ENCODE results near the gene CLCN3. TPM values are rescaled to one million over a fixed set of nuclear protein-coding genes. Genes with fewer than 3 reads are reported as not detected.

The CLCN3 gene
- total RNA-seq, 1 donor from 2014 or later = 54.1 TPM

- Histone ChIP-seq H3K27ac (replicated peaks) (peak overlapping the region; percentile 98), H3K4me1 (peaks cover 38% of the 10 kb centered on the region), H3K4me3 (peak overlapping the region; percentile 90), H3K36me3 (no peaks in the 10 kb centered on the region), H3K9me3 (replicated peaks) (no peaks in the 10 kb centered on the region), H3K27me3 (ENCODE audit: low read depth) (no peaks in the 10 kb centered on the region)
- TF ChIP-seq, protein P1, sequence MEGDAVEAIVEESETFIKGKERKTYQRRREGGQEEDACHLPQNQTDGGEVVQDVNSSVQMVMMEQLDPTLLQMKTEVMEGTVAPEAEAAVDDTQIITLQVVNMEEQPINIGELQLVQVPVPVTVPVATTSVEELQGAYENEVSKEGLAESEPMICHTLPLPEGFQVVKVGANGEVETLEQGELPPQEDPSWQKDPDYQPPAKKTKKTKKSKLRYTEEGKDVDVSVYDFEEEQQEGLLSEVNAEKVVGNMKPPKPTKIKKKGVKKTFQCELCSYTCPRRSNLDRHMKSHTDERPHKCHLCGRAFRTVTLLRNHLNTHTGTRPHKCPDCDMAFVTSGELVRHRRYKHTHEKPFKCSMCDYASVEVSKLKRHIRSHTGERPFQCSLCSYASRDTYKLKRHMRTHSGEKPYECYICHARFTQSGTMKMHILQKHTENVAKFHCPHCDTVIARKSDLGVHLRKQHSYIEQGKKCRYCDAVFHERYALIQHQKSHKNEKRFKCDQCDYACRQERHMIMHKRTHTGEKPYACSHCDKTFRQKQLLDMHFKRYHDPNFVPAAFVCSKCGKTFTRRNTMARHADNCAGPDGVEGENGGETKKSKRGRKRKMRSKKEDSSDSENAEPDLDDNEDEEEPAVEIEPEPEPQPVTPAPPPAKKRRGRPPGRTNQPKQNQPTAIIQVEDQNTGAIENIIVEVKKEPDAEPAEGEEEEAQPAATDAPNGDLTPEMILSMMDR (IDR thresholded peaks at IDR 0.05; ENCODE audit: borderline replicate concordance) = peak; percentile 76
- peak; percentile 60 for DNase-seq
- intact Hi-C loops (cut with micrococcal nuclease) = loop anchor here (10.0 kb wide), 1 partner anchor 412 kb away; the partner anchor contains the start of gene MFAP3L
Observed at GRCh38 chr4:169612871-169613859, 7.2 kb upstream of the CLCN3 start.

DNA sequence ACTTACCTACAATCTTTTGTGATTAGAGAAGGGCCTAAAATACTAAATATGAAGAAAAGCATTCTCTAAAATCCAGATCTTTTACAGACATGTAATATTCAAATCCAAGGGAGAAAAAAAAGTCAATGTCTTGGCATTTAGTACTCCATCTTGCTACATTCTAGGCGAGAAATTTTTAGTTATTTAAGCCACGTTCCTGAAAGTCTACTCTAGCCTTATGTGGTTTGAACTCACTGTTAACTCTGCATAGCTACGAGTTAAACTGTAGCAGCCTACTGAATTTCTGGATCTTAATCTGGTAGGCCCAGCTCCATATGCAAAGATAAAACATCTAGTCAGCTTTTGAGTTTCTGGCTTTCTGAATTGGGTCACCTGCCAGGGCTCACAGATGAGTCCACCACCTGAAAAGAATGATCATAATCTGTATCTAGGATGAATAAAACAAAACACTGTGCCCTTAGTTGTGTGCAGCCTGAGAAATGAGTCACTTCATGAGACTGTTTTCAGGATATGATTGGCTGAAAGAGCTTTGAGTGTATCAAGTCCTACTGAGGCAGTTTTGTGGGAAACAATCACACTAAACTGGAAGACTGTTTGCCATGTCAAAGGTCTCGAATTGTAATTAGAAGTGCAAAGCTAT, 4.8 kb upstream of the CLCN3 start:
- Histone ChIP-seq H3K27me3 (ENCODE audit: low read depth) (no peaks in the 10 kb centered on the region), H3K9me3 (replicated peaks) (no peaks in the 10 kb centered on the region), H3K36me3 (no peaks in the 10 kb centered on the region), H3K4me1 (peaks cover 43% of the 10 kb centered on the region), H3K27ac (replicated peaks) (no peak overlapping the region), H3K4me3 (no peak overlapping the region)
- intact Hi-C loops (cut with micrococcal nuclease) = loop anchor here (10.0 kb wide), 1 partner anchor 409 kb away; the partner anchor contains the start of gene MFAP3L
- DNase-seq = no peak
- TF ChIP-seq, protein P1 (IDR thresholded peaks at IDR 0.05; ENCODE audit: borderline replicate concordance) = no peak

GRCh38 chr4:169616846-169617245, 3.5 kb upstream of the CLCN3 start:
- Histone ChIP-seq H3K9me3 (replicated peaks) (no peaks in the 10 kb centered on the region), H3K36me3 (no peaks in the 10 kb centered on the region), H3K4me1 (peaks cover 43% of the 10 kb centered on the region), H3K27me3 (ENCODE audit: low read depth) (no peaks in the 10 kb centered on the region), H3K4me3 (no peak overlapping the region), H3K27ac (replicated peaks) (no peak overlapping the region)
- DNase-seq = no peak
- TF ChIP-seq, protein P1 (IDR thresholded peaks at IDR 0.05; ENCODE audit: borderline replicate concordance) = no peak
- intact Hi-C loops (cut with micrococcal nuclease) = loop anchor here (10.0 kb wide), 1 partner anchor 408 kb away; the partner anchor contains the start of gene MFAP3L

GRCh38 chr4:169617306-169617705, 3.1 kb upstream of the CLCN3 start:
- H3K4me1 ChIP-seq = peaks cover 43% of the 10 kb centered on the region
- DNase-seq = no peak
- no peaks in the 10 kb centered on the region for H3K9me3 ChIP-seq (replicated peaks)
- no peaks in the 10 kb centered on the region for H3K36me3 ChIP-seq
- H3K27me3 ChIP-seq (ENCODE audit: low read depth) = no peaks in the 10 kb centered on the region
- intact Hi-C loops (cut with micrococcal nuclease) = loop anchor here (10.0 kb wide), 1 partner anchor 407 kb away; the partner anchor contains the start of gene MFAP3L
- no peak overlapping the region for H3K4me3 ChIP-seq
- H3K27ac ChIP-seq (replicated peaks) = no peak overlapping the region
- TF ChIP-seq, protein P1 (IDR thresholded peaks at IDR 0.05; ENCODE audit: borderline replicate concordance) = no peak

GRCh38 chr4:169618286-169618685, 2.1 kb upstream of the CLCN3 start:
- Histone ChIP-seq H3K9me3 (replicated peaks) (no peaks in the 10 kb centered on the region), H3K36me3 (no peaks in the 10 kb centered on the region), H3K4me3 (no peak overlapping the region), H3K4me1 (peaks cover 42% of the 10 kb centered on the region), H3K27me3 (ENCODE audit: low read depth) (no peaks in the 10 kb centered on the region), H3K27ac (replicated peaks) (no peak overlapping the region)
- no peak for DNase-seq
- intact Hi-C loops (cut with micrococcal nuclease) = loop anchor here (10.0 kb wide), 1 partner anchor 407 kb away; the partner anchor contains the start of gene MFAP3L
- TF ChIP-seq, protein P1 (IDR thresholded peaks at IDR 0.05; ENCODE audit: borderline replicate concordance) = no peak
